Measurements from ENCODE around the gene JMJD8.

DNA sequence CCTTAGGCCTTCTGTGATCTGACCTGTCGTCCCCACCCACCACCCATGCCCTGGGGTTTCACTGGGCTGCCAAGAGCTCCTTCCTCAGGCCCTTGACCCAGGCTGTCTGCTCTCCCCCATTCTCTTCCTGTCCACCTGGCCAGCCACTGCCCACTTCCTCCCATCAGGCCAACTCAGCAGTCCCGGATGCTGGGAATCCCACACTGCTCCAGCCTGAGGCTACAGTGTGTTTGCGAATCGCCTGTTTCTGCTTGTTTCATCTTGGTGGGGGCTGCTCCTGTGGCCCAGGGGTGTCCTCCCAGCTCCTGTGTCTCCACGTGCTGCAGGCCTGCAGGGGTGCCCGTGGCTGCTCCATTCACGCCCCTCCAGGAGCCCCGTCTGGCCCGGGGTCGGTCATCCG lies 29.9 kb upstream of the JMJD8 start:
- TF ChIP-seq, protein P1, sequence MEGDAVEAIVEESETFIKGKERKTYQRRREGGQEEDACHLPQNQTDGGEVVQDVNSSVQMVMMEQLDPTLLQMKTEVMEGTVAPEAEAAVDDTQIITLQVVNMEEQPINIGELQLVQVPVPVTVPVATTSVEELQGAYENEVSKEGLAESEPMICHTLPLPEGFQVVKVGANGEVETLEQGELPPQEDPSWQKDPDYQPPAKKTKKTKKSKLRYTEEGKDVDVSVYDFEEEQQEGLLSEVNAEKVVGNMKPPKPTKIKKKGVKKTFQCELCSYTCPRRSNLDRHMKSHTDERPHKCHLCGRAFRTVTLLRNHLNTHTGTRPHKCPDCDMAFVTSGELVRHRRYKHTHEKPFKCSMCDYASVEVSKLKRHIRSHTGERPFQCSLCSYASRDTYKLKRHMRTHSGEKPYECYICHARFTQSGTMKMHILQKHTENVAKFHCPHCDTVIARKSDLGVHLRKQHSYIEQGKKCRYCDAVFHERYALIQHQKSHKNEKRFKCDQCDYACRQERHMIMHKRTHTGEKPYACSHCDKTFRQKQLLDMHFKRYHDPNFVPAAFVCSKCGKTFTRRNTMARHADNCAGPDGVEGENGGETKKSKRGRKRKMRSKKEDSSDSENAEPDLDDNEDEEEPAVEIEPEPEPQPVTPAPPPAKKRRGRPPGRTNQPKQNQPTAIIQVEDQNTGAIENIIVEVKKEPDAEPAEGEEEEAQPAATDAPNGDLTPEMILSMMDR (IDR thresholded peaks at IDR 0.05), result no peak
- TF ChIP-seq POLR2A (IDR thresholded peaks at IDR 0.05), result no peak

Measured in adrenal gland (tissue), 5 donors.